ENCODE results near the gene GPRASP2. TPM values are rescaled to one million over a fixed set of nuclear protein-coding genes. Genes with fewer than 3 reads are reported as not detected.

GPRASP2 gene
- polyA plus RNA-seq, 1 donor from 2014 or later: 96.4 TPM

DNA sequence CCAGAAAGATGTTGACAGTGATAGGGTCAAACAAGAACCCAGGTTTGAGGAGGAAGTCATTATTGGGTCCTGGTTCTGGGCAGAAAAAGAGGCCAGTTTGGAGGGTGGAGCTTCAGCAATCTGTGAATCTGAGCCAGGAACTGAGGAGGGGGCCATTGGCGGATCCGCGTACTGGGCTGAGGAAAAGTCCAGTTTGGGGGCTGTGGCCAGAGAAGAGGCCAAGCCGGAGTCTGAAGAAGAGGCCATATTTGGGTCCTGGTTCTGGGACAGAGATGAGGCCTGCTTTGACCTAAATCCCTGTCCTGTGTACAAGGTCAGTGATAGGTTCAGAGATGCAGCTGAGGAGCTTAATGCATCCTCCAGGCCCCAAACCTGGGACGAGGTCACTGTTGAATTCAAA is 3.7 kb downstream of the GPRASP2 start:
- Histone ChIP-seq H3K9me2 (ENCODE audit: insufficient read depth, low read length) (no peaks in the 10 kb centered on the region), H3K9ac (ENCODE audit: low read length) (no peak overlapping the region), H3K79me2 (replicated peaks; ENCODE audit: insufficient read depth, low read length) (no peaks in the 10 kb centered on the region), H3K9me3 (ENCODE audit: low read length) (no peaks in the 10 kb centered on the region), H3K27ac (ENCODE audit: low read length) (no peak overlapping the region), H3K36me3 (ENCODE audit: insufficient read depth, low read length) (no peaks in the 10 kb centered on the region), H3K27me3 (ENCODE audit: insufficient read depth, low read depth, low read length) (no peaks in the 10 kb centered on the region), H3F3A (ENCODE audit: insufficient read depth, low read length, poor library complexity, severe bottlenecking) (no peaks in the 10 kb centered on the region), H3K4me3 (ENCODE audit: low read length) (no peak overlapping the region), H2AFZ (ENCODE audit: low read depth, low read length) (no peak overlapping the region), H4K20me1 (ENCODE audit: insufficient read depth) (no peaks in the 10 kb centered on the region), H3K4me2 (ENCODE audit: low read length) (no peak overlapping the region)
- TF ChIP-seq, protein P1, sequence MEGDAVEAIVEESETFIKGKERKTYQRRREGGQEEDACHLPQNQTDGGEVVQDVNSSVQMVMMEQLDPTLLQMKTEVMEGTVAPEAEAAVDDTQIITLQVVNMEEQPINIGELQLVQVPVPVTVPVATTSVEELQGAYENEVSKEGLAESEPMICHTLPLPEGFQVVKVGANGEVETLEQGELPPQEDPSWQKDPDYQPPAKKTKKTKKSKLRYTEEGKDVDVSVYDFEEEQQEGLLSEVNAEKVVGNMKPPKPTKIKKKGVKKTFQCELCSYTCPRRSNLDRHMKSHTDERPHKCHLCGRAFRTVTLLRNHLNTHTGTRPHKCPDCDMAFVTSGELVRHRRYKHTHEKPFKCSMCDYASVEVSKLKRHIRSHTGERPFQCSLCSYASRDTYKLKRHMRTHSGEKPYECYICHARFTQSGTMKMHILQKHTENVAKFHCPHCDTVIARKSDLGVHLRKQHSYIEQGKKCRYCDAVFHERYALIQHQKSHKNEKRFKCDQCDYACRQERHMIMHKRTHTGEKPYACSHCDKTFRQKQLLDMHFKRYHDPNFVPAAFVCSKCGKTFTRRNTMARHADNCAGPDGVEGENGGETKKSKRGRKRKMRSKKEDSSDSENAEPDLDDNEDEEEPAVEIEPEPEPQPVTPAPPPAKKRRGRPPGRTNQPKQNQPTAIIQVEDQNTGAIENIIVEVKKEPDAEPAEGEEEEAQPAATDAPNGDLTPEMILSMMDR (IDR thresholded peaks at IDR 0.05; ENCODE audit: poor library complexity, severe bottlenecking): no peak
- TF ChIP-seq REST (IDR thresholded peaks at IDR 0.05; ENCODE audit: borderline replicate concordance) (no peak), SMC3 (conservative IDR thresholded peaks at IDR 0.05; ENCODE audit: poor library complexity) (no peak), TAF1 (IDR thresholded peaks at IDR 0.05; ENCODE audit: low read depth) (no peak), RAD21 (conservative IDR thresholded peaks at IDR 0.05) (no peak), EZH2 (IDR thresholded peaks at IDR 0.05; ENCODE audit: borderline replicate concordance, insufficient read depth, low read length, poor library complexity, severe bottlenecking) (no peak), EP300 (conservative IDR thresholded peaks at IDR 0.05; ENCODE audit: poor library complexity, severe bottlenecking) (no peak), MXI1 (conservative IDR thresholded peaks at IDR 0.05; ENCODE audit: poor library complexity, severe bottlenecking) (no peak), POLR2AphosphoS5 (IDR thresholded peaks at IDR 0.05) (no peak)

DNA sequence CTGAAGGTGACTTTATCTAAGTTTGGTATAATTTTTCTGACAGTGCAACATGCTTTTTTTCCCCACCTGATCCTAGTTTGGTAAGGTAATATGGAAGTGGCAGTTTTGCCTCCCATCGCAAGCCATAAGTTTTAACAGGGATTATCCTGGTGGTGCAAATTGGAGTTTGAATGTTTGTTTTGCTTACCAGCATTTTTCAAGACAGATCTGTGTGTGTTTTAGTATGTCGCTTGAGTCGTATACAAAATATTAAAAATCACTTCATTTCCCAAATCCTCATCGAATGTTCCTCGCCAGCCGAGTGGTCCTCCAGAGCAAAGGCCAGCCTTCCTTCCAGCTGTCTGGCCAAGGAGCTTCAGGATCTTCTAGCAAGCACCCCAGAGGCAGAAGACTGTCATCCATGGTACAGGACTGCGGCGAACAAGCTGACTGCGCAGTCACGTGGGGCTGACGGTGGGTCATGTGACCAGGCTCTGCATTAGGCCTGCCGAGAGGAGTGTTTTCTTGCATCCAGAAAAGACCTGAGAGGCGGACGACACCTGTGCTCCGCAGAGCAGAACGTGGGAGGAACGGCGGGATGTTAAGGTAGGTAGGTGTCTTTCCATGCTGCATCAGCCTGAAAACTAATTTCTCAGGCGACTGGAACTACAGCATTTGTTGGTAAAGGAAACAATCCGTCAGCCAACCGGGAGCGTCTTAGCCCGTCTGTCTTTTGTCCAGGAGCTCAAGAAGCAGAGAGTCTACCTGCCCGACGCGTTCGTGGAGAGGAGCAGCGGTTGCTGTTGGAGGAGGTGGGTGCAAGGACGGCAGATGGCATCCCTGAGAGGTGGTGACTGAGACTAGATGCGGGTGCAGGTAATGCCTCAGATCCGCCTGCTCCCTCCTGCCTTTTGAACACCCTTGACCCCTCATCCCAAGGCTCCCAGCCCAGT is 8.3 kb downstream of the GPRASP2 start, which contains the start of gene GPRASP3:
TSS of gene GPRASP3 (plus strand) at position 507 of the 932 bp plus-strand sequence. CDS start 28,253 bp downstream, outside the sequence.
- Histone ChIP-seq H3K9me2 (ENCODE audit: insufficient read depth, low read length) (no peaks in the 10 kb centered on the region), H3K4me3 (ENCODE audit: low read length) (peak within 1 kb of the TSS; percentile 64), H2AFZ (ENCODE audit: low read depth, low read length) (no peak within 1 kb of the TSS), H4K20me1 (ENCODE audit: insufficient read depth) (no peaks in the 10 kb centered on the region), H3K36me3 (ENCODE audit: insufficient read depth, low read length) (no peaks in the 10 kb centered on the region), H3K79me2 (replicated peaks; ENCODE audit: insufficient read depth, low read length) (no peaks in the 10 kb centered on the region), H3K4me2 (ENCODE audit: low read length) (peak within 1 kb of the TSS; percentile 44), H3F3A (ENCODE audit: insufficient read depth, low read length, poor library complexity, severe bottlenecking) (no peaks in the 10 kb centered on the region), H3K9ac (ENCODE audit: low read length) (peak within 1 kb of the TSS; percentile 58), H3K9me3 (ENCODE audit: low read length) (no peaks in the 10 kb centered on the region), H3K27me3 (ENCODE audit: insufficient read depth, low read depth, low read length) (no peaks in the 10 kb centered on the region), H3K27ac (ENCODE audit: low read length) (peak within 1 kb of the TSS; percentile 58)
- TF ChIP-seq MXI1 (conservative IDR thresholded peaks at IDR 0.05; ENCODE audit: poor library complexity, severe bottlenecking) (peak; percentile 49), TAF1 (IDR thresholded peaks at IDR 0.05; ENCODE audit: low read depth) (no peak), EP300 (conservative IDR thresholded peaks at IDR 0.05; ENCODE audit: poor library complexity, severe bottlenecking) (peak; percentile 36), EZH2 (IDR thresholded peaks at IDR 0.05; ENCODE audit: borderline replicate concordance, insufficient read depth, low read length, poor library complexity, severe bottlenecking) (no peak), REST (IDR thresholded peaks at IDR 0.05; ENCODE audit: borderline replicate concordance) (no peak), RAD21 (conservative IDR thresholded peaks at IDR 0.05) (no peak), SMC3 (conservative IDR thresholded peaks at IDR 0.05; ENCODE audit: poor library complexity) (peak; percentile 15), POLR2AphosphoS5 (IDR thresholded peaks at IDR 0.05) (peak; percentile 72)
- TF ChIP-seq, protein P1 (IDR thresholded peaks at IDR 0.05; ENCODE audit: poor library complexity, severe bottlenecking): no peak
